ENCODE data around the gene AOPEP. TPM values are rescaled to one million over a fixed set of nuclear protein-coding genes. Genes with fewer than 3 reads are reported as not detected.

AOPEP gene
- total and polyA plus RNA-seq, 2 of the 13 experiments (the other 11 are each of a cell fraction or from before 2014, with no cell fraction given): 22.2 to 41.6 TPM

DNA sequence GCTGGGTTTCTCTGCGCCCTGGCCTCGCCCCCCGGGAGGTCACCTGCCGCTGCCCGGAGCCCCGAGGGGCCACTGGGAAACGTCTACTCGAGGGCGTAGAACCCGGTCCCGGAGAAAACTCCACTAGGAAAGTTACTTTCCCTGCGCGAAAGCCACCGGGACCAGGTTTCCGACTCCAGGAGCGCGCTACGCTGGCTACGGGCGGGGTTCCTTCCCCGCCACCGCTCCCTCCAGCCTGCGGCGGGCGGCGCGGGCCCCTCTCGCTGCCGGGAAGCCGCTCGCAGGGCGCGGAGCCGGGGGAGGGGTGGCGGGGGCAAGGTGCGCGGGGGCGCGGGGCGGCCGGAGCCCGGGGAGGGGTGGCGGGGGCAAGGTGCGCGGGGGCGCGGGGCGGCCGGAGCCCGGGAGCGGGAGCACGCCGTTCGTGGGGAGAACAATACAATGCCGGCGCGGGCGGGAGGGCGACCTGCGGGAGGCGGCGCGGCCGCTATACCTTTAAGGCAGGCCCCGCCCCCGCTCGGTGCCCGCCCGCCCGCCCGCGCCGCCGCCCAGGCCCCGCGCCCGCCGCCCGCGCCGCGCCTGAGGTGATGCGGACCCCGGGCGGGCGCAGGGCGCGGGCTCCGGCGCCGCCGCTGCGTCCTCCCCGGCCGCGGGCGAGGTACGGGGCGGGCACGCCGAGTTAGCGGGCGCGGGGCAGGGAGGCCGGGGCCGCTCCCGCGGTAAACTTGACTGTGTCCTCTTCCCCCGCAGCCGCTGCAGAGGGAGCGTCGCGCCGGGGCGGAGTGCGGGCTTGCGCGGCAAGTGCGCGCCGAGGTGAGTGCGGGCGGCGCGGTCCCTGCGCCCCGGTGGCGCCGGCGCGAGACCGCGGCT, 278.1 kb downstream of the AOPEP start (continued):
- TF ChIP-seq CREB3 (CRISPR knock-in tag; IDR thresholded peaks at IDR 0.05) (no peak), ZNF513 (CRISPR knock-in tag; conservative IDR thresholded peaks at IDR 0.05) (no peak), NRL (CRISPR knock-in tag; IDR thresholded peaks at IDR 0.05; ENCODE audit: borderline replicate concordance) (peak; percentile 60; the same call in 1 of the 2 replicates), PHF8 (CRISPR knock-in tag; IDR thresholded peaks at IDR 0.05) (peak; percentile 76), LRRFIP1 (CRISPR knock-in tag; conservative IDR thresholded peaks at IDR 0.05) (no peak), MAFF (IDR thresholded peaks at IDR 0.05; ENCODE audit: low read depth, low read length) (no peak), ZNF558 (CRISPR knock-in tag; IDR thresholded peaks at IDR 0.05; ENCODE audit: borderline replicate concordance) (no peak), ZMAT3 (CRISPR knock-in tag; conservative IDR thresholded peaks at IDR 0.05) (no peak; the same call in 1 of the 2 replicates), POLR2G (IDR thresholded peaks at IDR 0.05; ENCODE audit: low read depth, low read length) (peak; percentile 86), ZSCAN9 (CRISPR knock-in tag; IDR thresholded peaks at IDR 0.05; ENCODE audit: borderline replicate concordance) (0 out of 2 replicates have a peak, but pooled peaks have one; percentile 11)
- TF ChIP-seq, protein P1, sequence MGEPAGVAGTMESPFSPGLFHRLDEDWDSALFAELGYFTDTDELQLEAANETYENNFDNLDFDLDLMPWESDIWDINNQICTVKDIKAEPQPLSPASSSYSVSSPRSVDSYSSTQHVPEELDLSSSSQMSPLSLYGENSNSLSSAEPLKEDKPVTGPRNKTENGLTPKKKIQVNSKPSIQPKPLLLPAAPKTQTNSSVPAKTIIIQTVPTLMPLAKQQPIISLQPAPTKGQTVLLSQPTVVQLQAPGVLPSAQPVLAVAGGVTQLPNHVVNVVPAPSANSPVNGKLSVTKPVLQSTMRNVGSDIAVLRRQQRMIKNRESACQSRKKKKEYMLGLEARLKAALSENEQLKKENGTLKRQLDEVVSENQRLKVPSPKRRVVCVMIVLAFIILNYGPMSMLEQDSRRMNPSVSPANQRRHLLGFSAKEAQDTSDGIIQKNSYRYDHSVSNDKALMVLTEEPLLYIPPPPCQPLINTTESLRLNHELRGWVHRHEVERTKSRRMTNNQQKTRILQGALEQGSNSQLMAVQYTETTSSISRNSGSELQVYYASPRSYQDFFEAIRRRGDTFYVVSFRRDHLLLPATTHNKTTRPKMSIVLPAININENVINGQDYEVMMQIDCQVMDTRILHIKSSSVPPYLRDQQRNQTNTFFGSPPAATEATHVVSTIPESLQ (CRISPR knock-in tag; conservative IDR thresholded peaks at IDR 0.05): no peak
- TF ChIP-seq, protein P2, sequence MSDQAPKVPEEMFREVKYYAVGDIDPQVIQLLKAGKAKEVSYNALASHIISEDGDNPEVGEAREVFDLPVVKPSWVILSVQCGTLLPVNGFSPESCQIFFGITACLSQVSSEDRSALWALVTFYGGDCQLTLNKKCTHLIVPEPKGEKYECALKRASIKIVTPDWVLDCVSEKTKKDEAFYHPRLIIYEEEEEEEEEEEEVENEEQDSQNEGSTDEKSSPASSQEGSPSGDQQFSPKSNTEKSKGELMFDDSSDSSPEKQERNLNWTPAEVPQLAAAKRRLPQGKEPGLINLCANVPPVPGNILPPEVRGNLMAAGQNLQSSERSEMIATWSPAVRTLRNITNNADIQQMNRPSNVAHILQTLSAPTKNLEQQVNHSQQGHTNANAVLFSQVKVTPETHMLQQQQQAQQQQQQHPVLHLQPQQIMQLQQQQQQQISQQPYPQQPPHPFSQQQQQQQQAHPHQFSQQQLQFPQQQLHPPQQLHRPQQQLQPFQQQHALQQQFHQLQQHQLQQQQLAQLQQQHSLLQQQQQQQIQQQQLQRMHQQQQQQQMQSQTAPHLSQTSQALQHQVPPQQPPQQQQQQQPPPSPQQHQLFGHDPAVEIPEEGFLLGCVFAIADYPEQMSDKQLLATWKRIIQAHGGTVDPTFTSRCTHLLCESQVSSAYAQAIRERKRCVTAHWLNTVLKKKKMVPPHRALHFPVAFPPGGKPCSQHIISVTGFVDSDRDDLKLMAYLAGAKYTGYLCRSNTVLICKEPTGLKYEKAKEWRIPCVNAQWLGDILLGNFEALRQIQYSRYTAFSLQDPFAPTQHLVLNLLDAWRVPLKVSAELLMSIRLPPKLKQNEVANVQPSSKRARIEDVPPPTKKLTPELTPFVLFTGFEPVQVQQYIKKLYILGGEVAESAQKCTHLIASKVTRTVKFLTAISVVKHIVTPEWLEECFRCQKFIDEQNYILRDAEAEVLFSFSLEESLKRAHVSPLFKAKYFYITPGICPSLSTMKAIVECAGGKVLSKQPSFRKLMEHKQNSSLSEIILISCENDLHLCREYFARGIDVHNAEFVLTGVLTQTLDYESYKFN (CRISPR knock-in tag; conservative IDR thresholded peaks at IDR 0.05): 0 out of 2 replicates have a peak, but pooled peaks have one; percentile 28
- TF ChIP-seq, protein P3, sequence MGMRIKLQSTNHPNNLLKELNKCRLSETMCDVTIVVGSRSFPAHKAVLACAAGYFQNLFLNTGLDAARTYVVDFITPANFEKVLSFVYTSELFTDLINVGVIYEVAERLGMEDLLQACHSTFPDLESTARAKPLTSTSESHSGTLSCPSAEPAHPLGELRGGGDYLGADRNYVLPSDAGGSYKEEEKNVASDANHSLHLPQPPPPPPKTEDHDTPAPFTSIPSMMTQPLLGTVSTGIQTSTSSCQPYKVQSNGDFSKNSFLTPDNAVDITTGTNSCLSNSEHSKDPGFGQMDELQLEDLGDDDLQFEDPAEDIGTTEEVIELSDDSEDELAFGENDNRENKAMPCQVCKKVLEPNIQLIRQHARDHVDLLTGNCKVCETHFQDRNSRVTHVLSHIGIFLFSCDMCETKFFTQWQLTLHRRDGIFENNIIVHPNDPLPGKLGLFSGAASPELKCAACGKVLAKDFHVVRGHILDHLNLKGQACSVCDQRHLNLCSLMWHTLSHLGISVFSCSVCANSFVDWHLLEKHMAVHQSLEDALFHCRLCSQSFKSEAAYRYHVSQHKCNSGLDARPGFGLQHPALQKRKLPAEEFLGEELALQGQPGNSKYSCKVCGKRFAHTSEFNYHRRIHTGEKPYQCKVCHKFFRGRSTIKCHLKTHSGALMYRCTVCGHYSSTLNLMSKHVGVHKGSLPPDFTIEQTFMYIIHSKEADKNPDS (CRISPR knock-in tag; IDR thresholded peaks at IDR 0.05): no peak
